ENCODE measurements around the gene THADA. TPM values are rescaled to one million over a fixed set of nuclear protein-coding genes. Genes with fewer than 3 reads are reported as not detected.

The THADA gene
- total RNA-seq, 2 experiments from 2014 or later: 31.2 to 32.3 TPM

DNA sequence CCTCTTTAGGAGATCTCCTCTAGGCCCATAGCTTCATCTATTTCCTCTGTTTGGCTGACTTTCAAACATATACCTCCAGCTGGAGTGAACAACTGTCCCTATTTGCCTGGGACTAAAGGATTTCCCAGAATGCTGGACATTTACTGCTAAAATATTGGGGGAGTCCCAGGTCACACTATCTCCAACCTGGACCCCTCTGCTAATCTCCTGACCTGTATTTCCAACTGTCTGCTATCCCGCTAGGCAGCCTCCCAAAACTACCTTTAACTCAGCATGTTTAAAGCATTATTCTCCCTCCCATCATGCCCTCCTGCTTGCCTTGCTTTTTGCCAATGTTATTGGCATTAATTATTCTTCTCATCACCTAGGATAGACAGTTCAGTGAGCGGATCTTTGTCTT, 77.1 kb downstream of the THADA start:
- no peak for TF ChIP-seq EZH2phosphoT487 (IDR thresholded peaks at IDR 0.05; ENCODE audit: borderline replicate concordance, low read depth, low read length)
- TF ChIP-seq, protein P1, sequence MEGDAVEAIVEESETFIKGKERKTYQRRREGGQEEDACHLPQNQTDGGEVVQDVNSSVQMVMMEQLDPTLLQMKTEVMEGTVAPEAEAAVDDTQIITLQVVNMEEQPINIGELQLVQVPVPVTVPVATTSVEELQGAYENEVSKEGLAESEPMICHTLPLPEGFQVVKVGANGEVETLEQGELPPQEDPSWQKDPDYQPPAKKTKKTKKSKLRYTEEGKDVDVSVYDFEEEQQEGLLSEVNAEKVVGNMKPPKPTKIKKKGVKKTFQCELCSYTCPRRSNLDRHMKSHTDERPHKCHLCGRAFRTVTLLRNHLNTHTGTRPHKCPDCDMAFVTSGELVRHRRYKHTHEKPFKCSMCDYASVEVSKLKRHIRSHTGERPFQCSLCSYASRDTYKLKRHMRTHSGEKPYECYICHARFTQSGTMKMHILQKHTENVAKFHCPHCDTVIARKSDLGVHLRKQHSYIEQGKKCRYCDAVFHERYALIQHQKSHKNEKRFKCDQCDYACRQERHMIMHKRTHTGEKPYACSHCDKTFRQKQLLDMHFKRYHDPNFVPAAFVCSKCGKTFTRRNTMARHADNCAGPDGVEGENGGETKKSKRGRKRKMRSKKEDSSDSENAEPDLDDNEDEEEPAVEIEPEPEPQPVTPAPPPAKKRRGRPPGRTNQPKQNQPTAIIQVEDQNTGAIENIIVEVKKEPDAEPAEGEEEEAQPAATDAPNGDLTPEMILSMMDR (conservative IDR thresholded peaks at IDR 0.05; ENCODE audit: low read length): no peak
- H3K4me2 ChIP-seq (ENCODE audit: low read length): no peak overlapping the region
- H2AFZ ChIP-seq (ENCODE audit: low read length): no peak overlapping the region
- intact Hi-C loops (cut with micrococcal nuclease; ENCODE audit: unreplicated experiment): no loop called here
- no peaks in the 10 kb centered on the region; the same call in 1 of the 2 replicates for H4K20me1 ChIP-seq (ENCODE audit: insufficient read depth, low read length)
- H3K9me3 ChIP-seq (ENCODE audit: low read length): no peaks in the 10 kb centered on the region
- CTCF ChIA-PET (ENCODE audit: unreplicated experiment): interaction anchor here (0.6 kb wide), 1 partner anchor 40 kb away, joined by 3 read pairs; no protein-coding TSS in a partner anchor
- 0 out of 2 replicates have a peak, but pooled peaks cover under 1% of the 10 kb centered on the region for H3K9me2 ChIP-seq (ENCODE audit: insufficient read depth, low read length)
- no peak overlapping the region for H3K27ac ChIP-seq (ENCODE audit: low read depth, low read length, poor library complexity, severe bottlenecking)
- no peaks in the 10 kb centered on the region for H3K79me2 ChIP-seq (ENCODE audit: insufficient read depth, low read depth, low read length)
- DNase-seq (ENCODE audit: low spot score): no peak
- POLR2A ChIA-PET: interaction anchor here (0.6 kb wide), 1 partner anchor 680 kb away, joined by 4 read pairs; no protein-coding TSS in a partner anchor
- BruUV-seq (replicated peaks): no TSS peak
- H3K36me3 ChIP-seq (ENCODE audit: insufficient read depth, low read length): peaks cover 7% of the 10 kb centered on the region; the same call in 1 of the 2 replicates
- H3K4me3 ChIP-seq (ENCODE audit: low read depth, low read length, poor library complexity, severe bottlenecking): no peak overlapping the region
- no peaks in the 10 kb centered on the region for H3K4me1 ChIP-seq (ENCODE audit: insufficient read depth, low read length, poor library complexity, severe bottlenecking)

DNA sequence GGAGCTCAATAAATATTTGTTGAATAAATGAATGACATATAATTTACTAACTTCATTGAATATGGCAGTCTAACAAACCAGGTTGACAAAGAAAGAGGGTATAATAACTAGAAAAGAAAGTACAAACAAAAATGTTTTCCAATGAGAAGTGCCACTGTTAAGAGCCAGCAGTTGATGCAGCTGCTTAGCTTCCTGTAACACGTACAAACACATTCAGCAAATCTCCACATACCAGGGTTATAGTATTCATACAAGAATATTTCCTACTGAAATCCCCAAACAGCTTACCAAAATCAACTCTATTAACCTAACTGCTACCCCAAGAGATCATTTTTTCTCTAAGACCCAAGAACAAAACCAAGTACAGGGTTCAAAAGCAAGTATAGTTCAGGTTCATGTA, 77.7 kb downstream of the THADA start:
- TF ChIP-seq EZH2phosphoT487 (IDR thresholded peaks at IDR 0.05; ENCODE audit: borderline replicate concordance, low read depth, low read length): no peak
- TF ChIP-seq, protein P1 (conservative IDR thresholded peaks at IDR 0.05; ENCODE audit: low read length): no peak
- POLR2A ChIA-PET: interaction anchor here (0.5 to 0.6 kb wide), 2 partner anchors 18 to 679 kb away, joined by 4 read pairs; no protein-coding TSS in a partner anchor
- H4K20me1 ChIP-seq (ENCODE audit: insufficient read depth, low read length): no peaks in the 10 kb centered on the region; the same call in 1 of the 2 replicates
- no peak for DNase-seq (ENCODE audit: low spot score)
- H3K36me3 ChIP-seq (ENCODE audit: insufficient read depth, low read length): peaks cover 7% of the 10 kb centered on the region; the same call in 1 of the 2 replicates
- no peaks in the 10 kb centered on the region for H3K9me3 ChIP-seq (ENCODE audit: low read length)
- H3K79me2 ChIP-seq (ENCODE audit: insufficient read depth, low read depth, low read length): no peaks in the 10 kb centered on the region
- H3K4me2 ChIP-seq (ENCODE audit: low read length): no peak overlapping the region
- no peaks in the 10 kb centered on the region for H3K4me1 ChIP-seq (ENCODE audit: insufficient read depth, low read length, poor library complexity, severe bottlenecking)
- H3K27ac ChIP-seq (ENCODE audit: low read depth, low read length, poor library complexity, severe bottlenecking): no peak overlapping the region
- intact Hi-C loops (cut with micrococcal nuclease; ENCODE audit: unreplicated experiment): no loop called here
- CTCF ChIA-PET (ENCODE audit: unreplicated experiment): no interaction called here
- H3K9me2 ChIP-seq (ENCODE audit: insufficient read depth, low read length): no peaks in the 10 kb centered on the region
- no peak overlapping the region for H3K4me3 ChIP-seq (ENCODE audit: low read depth, low read length, poor library complexity, severe bottlenecking)
- no peak overlapping the region for H2AFZ ChIP-seq (ENCODE audit: low read length)
- BruUV-seq (replicated peaks): no TSS peak

DNA sequence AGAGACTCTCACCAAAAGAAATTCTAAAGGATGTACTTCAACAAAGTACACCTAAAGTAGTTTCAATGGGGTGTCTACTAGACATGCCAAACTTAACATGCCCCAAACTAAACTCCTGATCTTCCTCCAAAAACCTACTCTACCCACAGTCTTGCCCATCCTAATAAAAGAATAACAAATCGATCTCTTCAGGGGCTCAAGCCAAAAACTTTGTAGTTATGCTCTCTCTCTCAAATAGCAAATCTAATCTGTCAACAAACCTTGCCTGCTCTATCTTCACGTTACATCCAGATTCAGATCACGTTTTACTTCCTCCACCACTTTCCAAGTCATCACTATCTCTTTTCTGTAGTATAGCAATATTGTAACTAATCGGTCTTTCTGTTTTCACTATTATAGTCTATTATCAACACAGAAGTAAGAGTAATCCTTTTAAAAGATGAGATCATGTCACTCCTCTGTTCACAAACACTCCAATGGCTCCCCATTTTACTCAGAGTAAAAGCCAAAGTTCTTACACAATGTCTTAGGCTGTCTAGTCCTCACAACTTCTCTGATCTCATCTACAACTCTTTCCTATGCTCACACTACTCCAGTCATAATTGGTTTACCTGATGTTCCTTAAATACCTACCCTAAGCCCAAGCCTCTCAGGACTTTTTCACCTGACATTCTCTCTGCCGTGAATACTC, 79.9 kb downstream of the THADA start:
- Histone ChIP-seq H3K9me2 (ENCODE audit: insufficient read depth, low read length) (no peaks in the 10 kb centered on the region), H2AFZ (ENCODE audit: low read length) (no peak overlapping the region), H3K79me2 (ENCODE audit: insufficient read depth, low read depth, low read length) (no peaks in the 10 kb centered on the region), H3K4me1 (ENCODE audit: insufficient read depth, low read length, poor library complexity, severe bottlenecking) (no peaks in the 10 kb centered on the region), H3K36me3 (ENCODE audit: insufficient read depth, low read length) (peaks cover 22% of the 10 kb centered on the region), H3K9me3 (ENCODE audit: low read length) (no peaks in the 10 kb centered on the region), H3K4me3 (ENCODE audit: low read depth, low read length, poor library complexity, severe bottlenecking) (no peak overlapping the region), H4K20me1 (ENCODE audit: insufficient read depth, low read length) (no peaks in the 10 kb centered on the region; the same call in 1 of the 2 replicates), H3K27ac (ENCODE audit: low read depth, low read length, poor library complexity, severe bottlenecking) (no peak overlapping the region), H3K4me2 (ENCODE audit: low read length) (no peak overlapping the region)
- BruUV-seq (replicated peaks): no TSS peak
- intact Hi-C loops (cut with micrococcal nuclease; ENCODE audit: unreplicated experiment): no loop called here
- ChIA-PET POLR2A (no interaction called here), CTCF (ENCODE audit: unreplicated experiment) (no interaction called here)
- no peak for DNase-seq (ENCODE audit: low spot score)
- TF ChIP-seq, protein P1 (conservative IDR thresholded peaks at IDR 0.05; ENCODE audit: low read length): no peak
- TF ChIP-seq EZH2phosphoT487 (IDR thresholded peaks at IDR 0.05; ENCODE audit: borderline replicate concordance, low read depth, low read length): no peak

Data from OCI-LY7 (cell line).